Measurements from ENCODE around the gene MICU1. TPM values are rescaled to one million over a fixed set of nuclear protein-coding genes. Genes with fewer than 3 reads are reported as not detected.

MICU1 gene
- total and polyA plus RNA-seq, 10 of the 15 experiments (the other 5 are each of a cell fraction or from before 2014, with no cell fraction given), result 18.2 to 36.4 (median 22.2) TPM

- ChIA-PET RAD21 (ENCODE audit: unreplicated experiment) (interaction anchor here (1.0 kb wide), 1 partner anchor 42 kb away, joined by 3 read pairs; the partner anchor contains the start of gene MCU), SMC1A (ENCODE audit: uncharacterized antibody, unreplicated experiment) (interaction anchor here (0.6 kb wide), 1 partner anchor 43 kb away, joined by 3 read pairs; no protein-coding TSS in a partner anchor), POLR2A (interaction anchor here (0.6 kb wide), 1 partner anchor 26 kb away, joined by 5 read pairs; no protein-coding TSS in a partner anchor), CTCF (interaction anchor here (1.5 kb wide), 1 partner anchor 185 kb away, joined by 3 read pairs; no protein-coding TSS in a partner anchor)
- Histone ChIP-seq H4K20me1 (ENCODE audit: control insufficient read depth, insufficient read depth) (no peaks in the 10 kb centered on the region), H3K4me1 (ENCODE audit: control insufficient read depth, insufficient read depth, low read length) (peaks cover 13% of the 10 kb centered on the region), H2AFZ (ENCODE audit: control insufficient read depth, low read depth, low read length) (no peak overlapping the region), H3K4me2 (ENCODE audit: control insufficient read depth, insufficient read depth) (peak overlapping the region; percentile 52; the same call in 1 of the 2 replicates), H3K9ac (ENCODE audit: control insufficient read depth, insufficient read depth, low read length) (no peak overlapping the region), H3K9me3 (replicated peaks; ENCODE audit: control insufficient read depth, insufficient read depth, low read length) (no peaks in the 10 kb centered on the region), H3K27ac (ENCODE audit: control insufficient read depth, insufficient read depth) (no peak overlapping the region), H3K4me3 (no peak overlapping the region), H3K27me3 (replicated peaks in 1 of 2; ENCODE audit: control insufficient read depth in 2 of 2, insufficient read depth in 2 of 2, low read length in 1 of 2) (no peaks in the 10 kb centered on the region), H3K36me3 (ENCODE audit: control insufficient read depth in 2 of 2, insufficient read depth in 2 of 2, low read length in 1 of 2) (no peaks in the 10 kb centered on the region), H3K79me2 (ENCODE audit: control insufficient read depth, insufficient read depth, low read length) (no peaks in the 10 kb centered on the region)
- 3% methylated on average over 5 of the region's 5 CpGs for WGBS (ENCODE audit: insufficient coverage, insufficient replicate concordance, low lambda C conversion rate, missing lambda C conversion rate)
- ATAC-seq (peak; percentile 41), FAIRE-seq (no peak), DNase-seq (ENCODE audit: low read depth, low spot score) (no peak)
- in situ Hi-C loops (cut with MboI), result no loop called here
- TF ChIP-seq MEF2A (IDR thresholded peaks at IDR 0.05; ENCODE audit: insufficient read depth, low read depth, low read length), result 0 out of 2 replicates have a peak, but pooled peaks have one; percentile 16
- no peak for TF ChIP-seq CBX5 (IDR thresholded peaks at IDR 0.05; ENCODE audit: low read depth)
- TF ChIP-seq BCL11A (IDR thresholded peaks at IDR 0.05; ENCODE audit: low read depth, low read length), result no peak
- TF ChIP-seq MLLT1 (IDR thresholded peaks at IDR 0.05), result no peak
- TF ChIP-seq RUNX3 (IDR thresholded peaks at IDR 0.05; ENCODE audit: low read length), result peak; percentile 29; the same call in 1 of the 2 replicates
- TF ChIP-seq TCF12 (IDR thresholded peaks at IDR 0.05; ENCODE audit: low read depth, low read length), result no peak
- intact Hi-C loops (cut with micrococcal nuclease; ENCODE audit: unreplicated experiment), result no loop called here
- no TSS peak for BruUV-seq (replicated peaks)
Observed at GRCh38 chr10:72649291-72649690, 23.4 kb upstream of the MICU1 start.

- no peak for FAIRE-seq
- ATAC-seq, result no peak
- intact Hi-C loops (cut with micrococcal nuclease; ENCODE audit: unreplicated experiment) (no loop called here), in situ Hi-C loops (cut with MboI) (no loop called here)
- ChIA-PET CTCF (no interaction called here), RAD21 (ENCODE audit: unreplicated experiment) (no interaction called here), POLR2A (no interaction called here), SMC1A (ENCODE audit: uncharacterized antibody, unreplicated experiment) (no interaction called here)
- Histone ChIP-seq H3K36me3 (ENCODE audit: control insufficient read depth in 2 of 2, insufficient read depth in 2 of 2, low read length in 1 of 2) (no peaks in the 10 kb centered on the region), H3K27ac (ENCODE audit: control insufficient read depth, insufficient read depth) (no peak overlapping the region), H2AFZ (ENCODE audit: control insufficient read depth, low read depth, low read length) (no peak overlapping the region), H3K4me3 (no peak overlapping the region), H3K27me3 (replicated peaks in 1 of 2; ENCODE audit: control insufficient read depth in 2 of 2, insufficient read depth in 2 of 2, low read length in 1 of 2) (no peaks in the 10 kb centered on the region), H4K20me1 (ENCODE audit: control insufficient read depth, insufficient read depth) (no peaks in the 10 kb centered on the region), H3K4me1 (ENCODE audit: control insufficient read depth, insufficient read depth, low read length) (peaks cover 13% of the 10 kb centered on the region), H3K79me2 (ENCODE audit: control insufficient read depth, insufficient read depth, low read length) (no peaks in the 10 kb centered on the region), H3K9me3 (replicated peaks; ENCODE audit: control insufficient read depth, insufficient read depth, low read length) (no peaks in the 10 kb centered on the region), H3K9ac (ENCODE audit: control insufficient read depth, insufficient read depth, low read length) (no peak overlapping the region), H3K4me2 (ENCODE audit: control insufficient read depth, insufficient read depth) (no peak overlapping the region)
- WGBS (ENCODE audit: insufficient coverage, insufficient replicate concordance, low lambda C conversion rate, missing lambda C conversion rate), result 87% methylated on average over 1 of the region's 1 CpG
- BruUV-seq (replicated peaks), result no TSS peak
- no peak for DNase-seq (ENCODE audit: low read depth, low spot score)
- TF ChIP-seq POU2F2 (IDR thresholded peaks at IDR 0.05; ENCODE audit: borderline replicate concordance, low read depth, low read length) (no peak), NBN (IDR thresholded peaks at IDR 0.05) (no peak), PML (IDR thresholded peaks at IDR 0.05; ENCODE audit: low read length) (no peak), ETV6 (conservative IDR thresholded peaks at IDR 0.05 in 1 of 2, IDR thresholded peaks at IDR 0.05 in 1 of 2; ENCODE audit: borderline replicate concordance in 1 of 2, low read depth in 1 of 2) (no peak), BCLAF1 (IDR thresholded peaks at IDR 0.05) (no peak), SRF (IDR thresholded peaks at IDR 0.05; ENCODE audit: low read depth in 2 of 2, low read length in 2 of 2) (no peak), MTA2 (IDR thresholded peaks at IDR 0.05; ENCODE audit: low read depth) (no peak), MAX (IDR thresholded peaks at IDR 0.05; ENCODE audit: low read depth, low read length) (no peak)
Observed at GRCh38 chr10:72648301-72648700, 22.4 kb upstream of the MICU1 start.

Measured in GM12878 (cell line).